Fibroblast of upper back skin (primary cell): ENCODE measurements around the gene PARD3.

Source experiments
- DNase-seq: peaks from one replicate; pipeline ENCODE4 v3.0.0-alpha.2; 2013

PARD3 gene

DNA sequence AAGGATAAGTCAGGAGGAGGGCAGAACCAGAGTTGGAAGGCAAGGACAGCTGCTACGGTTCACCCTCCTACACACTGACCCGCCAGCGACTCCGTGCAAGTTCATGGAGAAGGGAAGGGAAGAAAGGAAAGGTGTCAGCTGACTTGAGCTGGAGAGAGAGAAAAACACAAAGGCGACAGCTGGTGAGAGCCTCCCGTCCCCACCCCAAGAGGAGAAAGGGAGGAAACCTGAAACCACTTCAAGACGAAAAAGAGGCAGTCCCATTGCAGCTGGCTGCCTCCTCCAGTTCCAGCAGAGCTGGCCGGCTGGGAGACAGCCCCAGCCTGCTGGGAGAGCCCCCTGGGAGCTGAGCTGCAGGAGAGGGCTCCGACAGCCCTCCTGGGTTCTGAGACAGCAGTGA lies 75.2 kb downstream of the PARD3 start:
- peak; percentile 68 for DNase-seq

DNA sequence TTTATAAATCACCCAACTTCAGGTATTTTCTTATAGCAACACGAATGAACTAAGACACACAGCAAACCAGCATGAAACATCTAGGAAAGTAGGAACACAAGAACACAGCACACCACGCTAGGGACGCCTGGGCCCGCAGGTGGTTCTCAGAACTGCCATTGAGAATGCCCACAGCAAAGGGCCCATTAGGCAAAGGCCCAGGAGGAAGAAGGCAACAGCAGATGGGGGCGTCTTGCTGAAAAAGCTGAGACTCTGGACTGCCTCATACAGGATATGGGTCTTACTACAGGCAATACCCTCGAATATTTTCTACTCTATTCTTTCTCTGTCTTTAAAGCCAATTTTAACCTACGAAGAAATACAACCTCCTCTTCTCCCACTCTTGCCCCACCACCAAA lies 77.3 kb downstream of the PARD3 start:
- no peak for DNase-seq

DNA sequence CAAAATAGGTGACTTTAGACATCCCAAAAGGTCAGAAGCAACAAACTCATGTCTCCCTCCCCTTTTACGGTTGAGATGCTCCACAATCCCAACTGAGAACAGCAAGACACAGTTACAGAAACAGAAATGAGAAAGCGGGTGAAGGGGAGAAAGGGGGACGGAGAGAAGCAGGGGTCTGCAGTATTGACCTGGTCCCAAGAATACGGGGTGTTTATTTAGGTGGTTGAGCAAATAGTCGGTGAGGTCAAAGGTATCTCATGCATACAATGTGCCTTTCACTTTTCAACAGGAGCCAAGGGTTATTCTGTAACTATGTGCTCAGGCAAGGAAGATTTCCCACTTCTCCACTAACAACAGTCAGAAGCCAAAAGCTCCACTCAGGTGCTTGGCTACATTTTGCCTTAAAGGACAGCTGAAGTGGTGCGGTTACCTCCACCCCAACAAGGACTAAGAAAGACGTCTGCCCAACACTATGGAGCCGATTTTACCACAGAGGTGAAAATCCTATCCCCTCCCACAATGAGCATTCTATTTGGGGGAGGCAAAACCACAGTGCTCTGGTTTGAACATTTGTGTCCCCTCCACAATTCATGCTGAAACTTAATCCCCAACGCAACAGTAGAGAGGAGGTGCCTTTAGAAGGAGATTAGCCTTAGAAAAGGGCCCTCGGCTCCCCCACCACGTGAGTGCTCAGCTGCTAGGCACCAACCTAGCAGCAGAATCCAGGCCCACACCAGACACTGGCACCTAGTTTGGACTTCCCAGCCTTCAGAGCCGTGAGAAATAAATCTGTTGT lies 77.9 kb downstream of the PARD3 start:
- DNase-seq = no peak

DNA sequence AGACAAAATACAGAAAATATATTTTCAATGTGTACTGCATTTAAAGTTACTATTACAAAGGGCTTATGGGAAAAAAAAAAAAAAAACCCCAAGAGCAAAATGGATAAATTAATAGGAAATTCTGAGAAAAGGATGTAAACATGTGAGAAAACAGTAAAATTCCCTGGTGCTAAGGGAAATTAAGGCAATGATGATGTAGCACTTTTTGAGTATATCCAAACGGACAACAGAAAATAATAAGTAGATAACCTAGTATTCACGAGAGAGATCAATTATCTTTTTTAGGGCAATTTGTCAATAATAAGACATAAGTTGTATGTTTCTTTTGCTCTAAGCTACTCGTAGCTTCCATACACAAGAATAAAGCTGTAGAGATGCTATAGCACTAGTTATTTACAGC lies 80.2 kb downstream of the PARD3 start:
- no peak for DNase-seq

DNA sequence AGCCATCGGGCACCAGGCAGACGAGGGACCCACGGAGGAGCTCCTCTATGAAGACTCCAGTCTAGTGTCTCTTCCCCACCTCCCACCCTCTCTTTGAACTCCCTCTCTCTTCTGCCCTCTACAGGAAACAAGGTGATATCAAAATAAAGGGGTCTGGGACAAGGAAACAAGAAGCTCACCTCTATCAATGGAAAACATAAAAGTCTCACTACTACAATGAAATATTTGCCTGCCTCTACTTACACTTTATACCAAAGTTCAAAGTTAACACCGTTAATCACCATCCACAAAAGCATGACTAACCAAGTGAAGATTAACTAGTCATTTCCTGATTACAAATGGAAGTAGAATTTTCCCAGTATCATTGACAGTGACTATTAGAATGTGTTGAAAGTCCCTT lies 82.2 kb downstream of the PARD3 start:
- DNase-seq = peak; percentile 42

DNA sequence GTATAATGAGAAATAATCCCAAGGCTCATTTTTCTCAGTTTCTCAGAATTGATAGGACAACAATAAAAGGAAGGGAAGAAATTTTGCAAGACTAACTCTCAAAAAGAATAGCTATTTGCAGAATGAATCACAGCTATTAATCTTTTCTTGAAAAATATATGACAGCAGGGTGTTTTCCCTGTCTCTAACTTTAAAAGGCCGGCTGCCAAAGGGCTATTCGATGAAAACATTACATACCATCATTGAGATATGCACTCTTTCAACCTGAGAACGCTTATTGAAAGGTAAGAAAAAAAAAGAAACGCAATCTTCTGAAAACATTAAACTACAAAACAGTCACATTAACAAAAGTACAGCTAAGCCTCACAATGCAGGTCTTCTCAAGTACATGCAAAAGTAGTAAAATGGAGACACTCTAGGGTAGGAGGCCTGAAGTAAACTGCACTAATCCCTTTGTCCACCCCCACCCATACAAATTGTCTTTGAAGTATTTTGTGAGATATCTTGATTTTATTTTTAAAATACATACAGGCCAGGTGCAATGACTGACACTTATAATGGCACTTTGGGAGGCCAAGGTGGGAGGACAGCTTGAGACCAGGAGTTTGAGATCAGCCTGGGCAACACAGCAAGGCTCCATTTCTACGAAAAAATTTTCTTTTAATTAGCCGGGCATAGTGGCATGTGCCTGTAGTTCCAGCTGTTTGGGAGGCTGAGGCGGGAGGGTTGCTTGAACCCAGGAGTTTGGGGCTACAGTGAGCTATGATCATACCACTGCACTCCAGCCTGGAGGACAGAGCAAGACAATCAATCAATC lies 83.0 kb downstream of the PARD3 start:
- DNase-seq = peak; percentile 83

DNA sequence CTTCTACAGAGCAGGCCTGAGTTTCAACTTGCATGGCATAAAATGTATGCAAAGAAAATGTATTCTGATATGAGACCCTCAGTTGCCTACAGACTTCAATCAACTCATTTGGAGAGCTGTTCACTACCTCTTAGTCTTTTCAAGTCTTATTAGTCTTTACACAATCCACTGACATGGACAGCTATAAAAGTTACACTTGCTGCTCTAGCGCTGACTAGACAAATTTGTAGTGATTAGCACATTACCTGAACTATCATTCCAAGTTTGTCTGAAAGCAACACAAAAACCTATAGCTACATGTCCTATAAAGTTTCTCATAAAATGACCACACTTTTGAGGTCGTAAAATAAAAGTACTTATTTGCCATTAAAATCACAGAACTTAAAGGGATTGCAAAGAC lies 83.9 kb downstream of the PARD3 start:
- no peak for DNase-seq

DNA sequence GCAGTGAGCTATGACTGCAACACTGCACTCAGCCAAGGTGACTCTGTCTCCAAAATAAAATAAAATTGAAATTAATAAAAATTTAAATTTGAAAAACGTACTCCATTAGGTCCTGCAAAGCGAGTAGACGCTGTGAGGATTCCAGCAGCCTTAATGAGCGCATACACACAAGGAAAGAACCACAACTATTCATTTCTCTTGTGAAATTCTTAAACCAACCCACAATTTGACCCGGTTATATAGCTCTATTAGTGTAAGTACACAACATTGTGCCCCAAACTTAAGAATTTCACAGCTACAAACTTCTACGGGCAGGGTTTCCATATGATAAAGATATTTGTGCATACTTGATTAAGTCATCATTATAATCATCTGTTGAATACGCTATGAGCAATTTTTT lies 84.4 kb downstream of the PARD3 start:
- DNase-seq = peak; percentile 23

DNA sequence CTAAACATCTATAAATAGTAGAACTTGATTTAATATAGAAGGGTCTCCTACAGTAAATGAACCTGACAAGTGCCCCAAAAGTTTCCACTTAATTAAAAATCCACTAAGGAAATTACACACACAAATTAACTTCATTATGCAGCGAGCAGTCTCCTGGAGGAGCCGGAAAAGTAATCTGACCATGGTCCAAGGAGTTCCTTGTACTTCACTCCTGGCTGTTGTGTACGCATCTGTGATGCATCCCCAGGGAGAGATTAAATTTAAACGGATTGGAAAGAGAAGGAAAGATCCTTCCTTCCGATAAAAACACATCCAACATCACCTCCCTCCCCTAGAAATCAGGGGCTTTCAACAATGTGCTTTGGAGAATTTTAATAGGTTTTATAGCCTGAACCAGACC lies 85.5 kb downstream of the PARD3 start:
- no peak for DNase-seq

DNA sequence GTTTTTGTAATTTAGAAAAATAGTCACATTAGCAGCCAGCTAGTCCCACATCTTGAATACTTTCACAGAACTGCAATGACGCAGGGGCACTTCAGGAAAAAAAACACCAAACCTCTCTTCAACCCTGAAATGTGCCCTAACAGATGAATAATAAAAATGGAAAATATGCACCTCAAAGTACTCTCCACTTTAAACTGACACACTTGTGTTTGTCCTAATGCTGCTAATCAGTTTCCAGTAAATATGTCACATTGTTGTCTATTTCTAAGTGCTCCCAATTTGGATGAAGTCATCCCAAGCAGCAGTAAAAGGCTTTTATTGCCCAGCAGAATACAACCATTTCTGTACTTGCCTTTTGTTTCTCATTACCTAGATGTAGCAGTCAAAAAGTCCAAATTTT lies 86.7 kb downstream of the PARD3 start:
- DNase-seq = no peak

DNA sequence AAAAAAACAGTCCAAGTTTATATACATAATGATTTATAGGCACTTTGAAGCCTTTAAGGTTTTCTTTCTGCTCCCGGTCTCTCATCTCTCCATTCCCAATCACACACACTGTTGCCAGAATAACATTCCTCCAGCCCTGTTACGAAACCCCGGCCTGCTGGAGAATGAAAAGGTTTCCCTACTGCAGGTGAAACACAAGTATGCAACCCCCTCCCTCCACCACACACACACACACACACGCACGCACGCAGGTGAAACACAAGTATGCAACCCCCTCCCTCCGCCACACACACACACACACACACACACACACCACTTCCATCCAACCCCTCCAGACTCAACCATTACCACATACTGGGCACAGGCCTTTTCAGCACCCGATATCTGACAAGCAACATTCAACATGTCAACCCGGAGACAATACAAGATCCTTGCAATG lies 87.5 kb downstream of the PARD3 start:
- peak; percentile 35 for DNase-seq

DNA sequence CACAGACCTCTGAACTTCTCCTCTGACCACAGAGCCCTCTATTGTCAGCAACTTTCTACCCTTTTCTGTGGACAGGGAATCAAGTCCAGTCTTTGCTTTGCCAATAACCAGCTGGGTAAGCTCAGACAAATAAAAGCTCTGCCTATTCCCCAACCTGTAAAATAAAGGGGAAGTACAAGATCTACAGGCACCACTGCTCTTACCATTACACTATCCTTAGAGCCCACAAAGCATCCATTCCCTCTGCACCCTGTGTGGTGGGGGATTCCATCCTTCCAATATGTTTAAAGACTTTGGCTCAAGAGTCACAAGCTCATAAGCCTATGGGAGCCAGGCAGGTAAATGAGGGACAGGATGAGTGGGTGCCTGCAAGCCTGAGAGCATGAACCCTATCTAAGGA lies 88.2 kb downstream of the PARD3 start:
- no peak for DNase-seq

DNA sequence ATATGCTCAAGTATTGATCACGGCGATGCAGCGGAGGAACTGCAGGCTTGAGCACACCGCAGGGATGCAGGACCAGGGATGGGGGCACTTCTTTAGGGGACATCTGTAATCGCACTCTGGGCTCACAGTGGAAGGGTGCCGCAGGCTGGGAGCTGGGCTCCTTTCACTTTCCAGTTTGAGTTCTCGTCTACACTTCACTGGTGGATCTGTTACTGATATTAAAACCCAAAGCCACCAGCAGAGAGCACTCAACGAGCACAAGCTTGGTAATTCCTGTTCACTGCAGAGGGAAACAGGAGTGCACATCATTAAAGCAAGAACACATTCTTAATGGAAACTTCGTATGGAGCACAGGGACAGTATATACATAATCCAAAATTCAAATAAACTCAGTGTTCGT lies 91.3 kb downstream of the PARD3 start:
- peak; percentile 75 for DNase-seq

DNA sequence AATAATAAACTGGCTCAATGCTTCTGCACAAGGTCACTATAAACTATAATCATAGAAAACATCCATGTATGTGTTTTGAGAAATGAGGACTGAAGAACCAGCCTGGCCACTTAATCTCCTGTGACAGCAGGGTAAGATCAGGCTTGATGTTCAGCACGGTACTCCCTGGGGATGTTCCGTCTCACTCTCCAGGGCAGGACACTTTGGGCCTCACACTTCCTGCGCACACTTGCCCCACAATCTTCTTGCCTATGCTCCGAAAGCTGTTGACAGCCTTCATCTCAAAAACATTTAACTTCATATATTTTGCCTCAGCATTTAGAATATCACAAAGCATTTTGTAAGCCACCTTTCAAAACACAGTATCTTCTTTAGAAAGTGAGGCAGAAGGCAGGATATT lies 92.7 kb downstream of the PARD3 start:
- no peak for DNase-seq

DNA sequence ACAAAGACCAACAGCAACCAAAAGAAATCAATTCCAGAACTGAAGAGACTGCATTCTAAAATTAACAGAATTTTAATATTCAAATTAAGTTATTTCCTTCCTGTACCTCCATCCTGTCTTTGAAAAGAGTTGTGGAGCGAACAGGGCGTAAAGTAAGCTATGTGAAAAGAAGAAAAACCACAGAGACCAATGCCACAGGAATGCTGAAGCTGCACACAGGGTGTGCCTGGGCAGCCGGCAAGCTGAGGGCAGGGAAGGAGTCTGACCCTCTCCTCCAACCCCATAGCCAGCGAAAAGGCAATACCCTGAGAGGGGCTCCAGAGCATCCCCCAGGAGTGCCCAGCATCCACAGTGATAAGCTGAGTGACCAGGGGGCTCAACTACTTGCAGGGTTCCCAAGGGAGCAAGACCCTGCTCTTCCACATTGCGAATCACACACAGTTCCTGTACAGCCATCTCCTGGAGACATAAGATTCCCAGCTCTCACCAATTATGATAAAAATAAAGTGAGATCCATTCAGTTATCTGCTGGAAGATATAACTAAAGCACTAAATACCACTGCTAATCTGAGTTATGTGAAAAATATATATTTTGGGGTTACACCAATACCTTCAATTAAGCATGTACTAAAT lies 93.8 kb downstream of the PARD3 start:
- peak; percentile 76 for DNase-seq

DNA sequence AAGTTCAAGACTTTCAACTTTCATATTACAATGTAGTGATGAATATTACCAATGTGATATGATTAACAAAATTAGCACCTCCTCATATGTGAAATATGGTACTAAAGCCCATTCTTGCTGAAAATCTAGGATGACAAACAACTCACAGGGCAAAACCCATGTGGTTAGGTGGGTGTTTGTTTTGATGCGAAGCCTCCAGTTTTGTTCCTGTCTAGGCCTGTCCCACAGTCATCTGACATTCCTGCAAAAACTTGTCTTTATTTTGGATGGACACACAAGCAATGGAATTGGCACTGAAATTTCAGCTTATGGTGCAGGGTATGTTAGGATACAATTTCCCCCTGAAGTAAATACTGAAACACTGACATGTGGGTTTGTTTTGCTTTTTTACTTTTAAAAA lies 95.3 kb downstream of the PARD3 start:
- no peak for DNase-seq

DNA sequence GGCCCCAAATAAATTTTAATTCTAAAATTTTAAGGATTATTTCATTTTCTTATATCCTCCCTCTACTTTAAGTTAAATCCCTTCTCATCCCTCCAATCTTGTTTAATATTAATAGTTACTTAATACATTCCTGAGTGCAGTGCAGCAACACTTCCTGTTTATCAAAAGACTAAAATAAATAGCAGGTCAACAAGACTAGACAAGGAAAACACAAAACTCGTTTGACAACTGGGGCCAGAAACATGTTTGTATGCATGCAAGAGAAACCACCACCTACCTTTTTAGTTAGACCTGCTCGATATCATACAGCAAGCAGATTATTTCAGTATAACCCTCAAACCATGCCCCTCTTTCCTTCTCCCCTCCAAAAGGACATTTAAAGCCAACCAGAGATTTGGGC lies 95.8 kb downstream of the PARD3 start:
- no peak for DNase-seq

DNA sequence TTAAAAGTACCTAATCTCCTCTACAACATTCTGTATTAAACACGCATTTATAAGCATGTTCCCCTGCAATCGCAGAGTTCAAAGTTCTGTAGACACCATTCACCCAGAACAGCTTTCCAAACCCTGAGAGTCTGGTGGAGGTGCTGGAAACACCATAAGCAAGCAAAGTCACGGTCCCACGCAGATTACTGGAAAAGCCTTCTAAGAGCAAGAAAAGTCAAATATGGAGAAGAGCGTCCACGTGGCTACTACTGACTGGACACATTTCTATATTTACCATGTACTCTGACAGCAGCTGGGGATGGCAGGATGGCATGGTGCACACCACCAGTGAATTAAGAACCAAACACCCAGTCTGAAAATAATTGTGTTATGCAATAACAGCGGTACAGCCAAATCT lies 97.7 kb downstream of the PARD3 start:
- DNase-seq = no peak

DNA sequence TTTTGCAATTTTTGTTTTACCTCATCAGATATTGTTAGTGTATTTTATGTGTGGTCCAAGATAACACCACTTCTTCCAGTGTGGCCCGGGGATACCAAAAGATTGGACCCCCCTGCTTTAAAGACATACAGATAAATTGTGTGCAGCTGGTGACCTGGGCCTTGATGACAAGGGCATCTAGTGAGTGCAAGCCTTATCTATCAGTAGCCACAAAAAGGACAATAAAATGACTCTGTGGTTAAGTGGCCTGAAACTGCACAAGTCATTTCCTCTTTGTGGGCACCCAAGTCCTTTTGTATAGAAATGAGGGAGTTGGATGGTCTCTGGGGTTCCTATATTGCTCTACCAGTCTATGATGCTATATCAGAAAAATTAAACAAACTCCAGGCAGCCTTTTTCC lies 98.1 kb downstream of the PARD3 start:
- DNase-seq = no peak

DNA sequence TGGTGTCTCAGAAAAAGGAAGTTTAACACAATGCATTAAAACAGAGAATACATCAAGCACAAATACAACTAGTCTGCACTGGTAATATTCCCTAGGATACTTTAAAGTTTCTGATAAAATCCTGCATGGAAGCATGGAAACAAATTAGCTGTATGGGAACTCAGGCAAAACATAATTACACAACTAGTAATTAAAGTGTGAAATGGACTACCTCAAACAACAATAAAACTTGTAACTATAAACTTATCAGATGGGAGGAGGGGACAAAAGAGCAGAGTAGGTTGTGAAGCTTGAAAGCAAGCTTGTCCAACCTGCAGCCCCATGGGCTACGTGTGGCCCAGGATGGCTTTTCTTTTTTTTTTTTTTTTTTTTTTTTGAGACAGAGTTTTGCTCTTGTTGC lies 98.9 kb downstream of the PARD3 start:
- no peak for DNase-seq

DNA sequence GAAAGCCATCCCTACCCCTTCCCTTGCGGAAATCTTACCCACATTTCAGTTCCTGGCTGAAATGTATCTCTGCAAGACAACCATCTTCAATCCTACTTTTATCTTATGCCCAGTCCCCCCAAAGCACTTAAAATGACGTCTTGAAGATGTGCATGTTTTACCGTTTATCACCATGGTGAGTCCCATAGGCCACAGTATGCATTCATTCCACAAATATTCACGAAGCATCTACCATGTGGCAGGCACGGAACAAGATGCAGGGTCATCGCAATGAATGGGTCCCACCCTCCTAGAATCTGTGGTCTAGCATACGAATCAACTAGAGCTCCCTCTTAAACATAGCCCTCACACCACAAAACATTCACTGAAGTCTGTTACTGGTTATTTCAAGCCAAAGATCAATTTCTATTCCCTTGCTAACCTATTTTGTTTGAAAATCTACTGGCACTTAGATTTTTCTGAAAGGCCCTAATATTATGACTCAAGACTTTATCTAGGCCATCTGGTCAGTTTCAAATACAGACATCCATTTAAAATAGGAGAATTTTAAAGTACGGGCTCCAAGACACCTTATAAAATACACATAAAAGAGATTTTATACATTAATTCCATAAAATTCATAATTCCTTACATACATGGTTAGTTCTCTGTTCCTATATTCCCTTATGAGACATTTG lies 99.4 kb downstream of the PARD3 start:
- DNase-seq = no peak

DNA sequence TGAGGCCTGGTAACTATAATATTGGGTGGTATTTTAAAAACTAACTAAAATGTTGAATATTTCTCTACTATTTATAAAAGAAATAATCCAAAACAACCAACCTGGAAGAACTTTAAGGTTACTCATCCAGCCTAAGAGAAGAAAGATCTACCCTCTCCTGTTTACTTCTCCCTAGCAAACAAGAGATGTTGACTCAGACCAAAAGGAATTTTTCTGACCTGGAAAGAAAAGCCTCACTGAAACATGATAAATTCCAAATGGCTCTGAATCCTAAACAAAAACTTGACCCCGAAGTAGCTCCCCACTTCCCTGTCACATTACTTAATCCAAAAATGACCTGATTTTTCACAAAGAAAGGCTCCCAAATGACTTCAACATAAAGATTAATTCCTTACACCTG lies 101.2 kb downstream of the PARD3 start:
- peak; percentile 30 for DNase-seq

DNA sequence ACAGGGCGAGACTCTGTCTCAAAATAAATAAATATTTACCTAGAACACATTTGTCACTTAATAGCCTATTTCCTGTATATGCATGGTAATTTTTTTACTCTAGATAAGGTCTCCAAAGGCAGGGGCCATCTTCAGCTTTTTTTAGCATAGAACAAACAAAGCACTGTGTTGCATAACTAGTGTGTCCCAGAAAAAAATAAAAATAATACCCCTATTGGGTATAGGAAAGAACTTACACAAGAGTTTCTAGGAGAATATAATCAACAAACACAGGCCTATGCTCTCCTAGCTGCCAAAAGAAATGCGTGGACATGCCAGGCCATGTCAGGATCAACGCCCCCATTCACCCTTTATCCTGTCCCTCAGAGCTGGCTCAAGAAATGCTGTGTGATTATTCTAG lies 103.6 kb downstream of the PARD3 start:
- no peak for DNase-seq
